Keratinocyte (primary cell): ENCODE data around the gene GRAMD4. TPM values are rescaled to one million over a fixed set of nuclear protein-coding genes. Genes with fewer than 3 reads are reported as not detected.

Experiments
- DNase-seq: peaks from one replicate; pipeline ENCODE4 v3.0.0-alpha.2; 2011; ENCODE audit warnings: low read depth, missing footprints, low spot score
- FAIRE-seq: peaks from 2 replicates; lab custom pipeline; 2011; peaks lifted over from hg19 to GRCh38; lab: Jason Lieb, UNC
- H2AFZ ChIP-seq: 2 replicates; pipeline ENCODE4 v1.6.0; 2012; ENCODE audit warnings: low read length, control low read depth, inconsistent platforms; ENCODE audit not compliant: control insufficient read depth
- H3K27ac ChIP-seq: 2 replicates; pipeline ENCODE4 v1.5.1; 2011; ENCODE audit warnings: low read length; ENCODE audit not compliant: control insufficient read depth, insufficient read depth
- H3K27me3 ChIP-seq: 3 replicates; pipeline ENCODE4 v1.6.0; 2011; ENCODE audit warnings: low read length; ENCODE audit not compliant: control insufficient read depth, insufficient read depth; ENCODE audit errors: extremely low read depth
- H3K36me3 ChIP-seq, 2 experiments: 2 replicates in 1 of 2; 3 replicates in 1 of 2; pipeline ENCODE4 v1.5.1; 2011; ENCODE audit warnings: low read length in 2 of 2, mild to moderate bottlenecking in 1 of 2; ENCODE audit not compliant: control insufficient read depth in 2 of 2, insufficient read depth in 2 of 2; ENCODE audit errors: extremely low read depth in 1 of 2
- H3K4me1 ChIP-seq: 3 replicates; pipeline ENCODE4 v1.5.1; 2011; ENCODE audit warnings: low read length; ENCODE audit not compliant: control insufficient read depth, insufficient read depth; ENCODE audit errors: extremely low read depth
- H3K4me2 ChIP-seq: 3 replicates; pipeline ENCODE4 v1.6.0; 2011; ENCODE audit warnings: low read depth, low read length; ENCODE audit not compliant: control insufficient read depth, insufficient read depth; ENCODE audit errors: extremely low read depth
- H3K4me3 ChIP-seq, 3 experiments: fragments of 200-600 bp in 1 of 3; sonication (generic) in 1 of 3; 2 replicates in 2 of 3; 3 replicates in 1 of 3; pipeline ENCODE4 v1.5.1; 2011 to 2016; ENCODE audit warnings: low read length in 3 of 3, mild to moderate bottlenecking in 3 of 3, control low read depth in 2 of 3, inconsistent platforms in 1 of 3, low read depth in 1 of 3, mixed read lengths in 1 of 3, mixed run types in 1 of 3, moderate library complexity in 1 of 3; ENCODE audit not compliant: control insufficient read depth in 2 of 3, insufficient read depth in 2 of 3; ENCODE audit errors: extremely low read depth in 1 of 3
- H3K79me2 ChIP-seq: 2 replicates; pipeline ENCODE4 v1.6.0; 2012; ENCODE audit warnings: low read length; ENCODE audit not compliant: control insufficient read depth, insufficient read depth
- H3K9ac ChIP-seq: 3 replicates; pipeline ENCODE4 v1.6.0; 2011; ENCODE audit warnings: low read length; ENCODE audit not compliant: control insufficient read depth, insufficient read depth; ENCODE audit errors: extremely low read depth
- H3K9me1 ChIP-seq: 3 replicates; pipeline ENCODE4 v1.6.0; 2011; ENCODE audit warnings: low read length; ENCODE audit not compliant: control insufficient read depth, insufficient read depth; ENCODE audit errors: extremely low read depth
- H3K9me3 ChIP-seq: 2 replicates; pipeline ENCODE4 v1.5.1; 2012; ENCODE audit warnings: low read depth, low read length; ENCODE audit not compliant: control insufficient read depth
- H4K20me1 ChIP-seq: 3 replicates; pipeline ENCODE4 v1.6.0; 2011; ENCODE audit warnings: low read length; ENCODE audit not compliant: control insufficient read depth, insufficient read depth; ENCODE audit errors: extremely low read depth
- CTCF ChIP-seq, 3 experiments: IDR thresholded peaks in 1 of 3; conservative IDR thresholded peaks in 1 of 3; optimal IDR thresholded peaks in 1 of 3; 2 replicates in 2 of 3; 3 replicates in 1 of 3; pipeline versions ENCODE3 to v1.5.1; 2011; ENCODE audit warnings: low read length in 3 of 3, mild to moderate bottlenecking in 3 of 3, moderate library complexity in 2 of 3, control low read depth in 1 of 3, inconsistent platforms in 1 of 3; ENCODE audit not compliant: insufficient read depth in 2 of 3; ENCODE audit errors: extremely low read depth in 1 of 3
- EZH2 ChIP-seq: IDR thresholded peaks from one replicate; pipeline ENCODE4 v1.6.1; 2012; ENCODE audit warnings: inconsistent platforms, mild to moderate bottlenecking, low read length, moderate library complexity
- dilution Hi-C: fragments of 300-500 bp; cut with MboI; formaldehyde crosslinking; loops from one replicate; pipeline ENCODE4 v1.7.0; 2020; ENCODE audit warnings: low sequenced_read_pairs; ENCODE audit not compliant: extremely low pct_ligation_motif_present
- polyA plus RNA-seq, 5 experiments: library from polyadenylated mRNA; depleted of rRNA in 3 of 5; stranded (reverse) in 3 of 5; stranded (forward) in 1 of 5; unstranded in 1 of 5; fragments of >200 nt; gene quantifications; 1 replicate in 1 of 5; 2 replicates in 3 of 5; 3 replicates in 1 of 5; pipeline versions ENCODE4 v1.2.1 to v1.2.3, GENCODE V29; 2011 to 2012; ENCODE audit warnings: missing spikeins in 2 of 5, low read depth in 1 of 5, low replicate concordance in 1 of 5

Gene GRAMD4
- polyA plus RNA-seq, 1 donor (not counting 4 experiments of a cell fraction or from before 2014, with no cell fraction given), result 17.3 TPM

- Histone ChIP-seq H3K36me3 (peaks cover 13% of the 10 kb centered on the region in 2 experiments), H4K20me1 (no peaks in the 10 kb centered on the region), H3K4me2 (no peak overlapping the region), H2AFZ (no peak overlapping the region), H3K4me3 (no peak overlapping the region), H3K27me3 (no peaks in the 10 kb centered on the region), H3K9me3 (no peaks in the 10 kb centered on the region), H3K4me1 (no peaks in the 10 kb centered on the region), H3K79me2 (no peaks in the 10 kb centered on the region), H3K27ac (no peak overlapping the region), H3K9me1 (no peaks in the 10 kb centered on the region), H3K9ac (no peak overlapping the region)
- no peak for FAIRE-seq
- TF ChIP-seq EZH2 (no peak), CTCF (optimal IDR thresholded peaks at IDR 0.05 in 1 of 3, IDR thresholded peaks at IDR 0.05 in 1 of 3, conservative IDR thresholded peaks at IDR 0.05 in 1 of 3; ENCODE audit: extremely low read depth in 1 of 3, insufficient read depth in 2 of 3, low read length in 3 of 3) (no peak)
- dilution Hi-C loops, result no loop called here
- DNase-seq, result no peak
Observed at GRCh38 chr22:46714550-46714949, 94.4 kb downstream of the GRAMD4 start.

DNA sequence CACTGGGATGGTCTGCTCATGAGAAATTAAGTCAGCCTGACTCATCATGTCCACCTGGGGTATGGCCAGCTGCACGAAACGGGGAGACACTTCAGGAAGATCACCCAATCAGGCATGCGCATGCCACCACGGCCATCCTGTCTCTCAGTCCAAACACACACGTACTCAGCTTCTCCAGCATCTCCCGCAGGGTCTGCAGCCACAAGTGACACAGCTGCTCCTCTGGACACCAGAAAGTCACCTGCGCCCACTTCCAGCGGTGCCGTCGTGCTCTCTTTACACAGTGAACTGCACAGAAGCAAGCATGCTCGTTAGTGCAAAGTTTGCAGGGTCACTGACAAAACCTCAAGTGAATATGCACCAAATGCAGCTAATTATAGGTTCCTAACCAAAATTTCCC is 99.7 kb downstream of the GRAMD4 start:
- H3K27me3 ChIP-seq, result no peaks in the 10 kb centered on the region
- no peak overlapping the region for H3K27ac ChIP-seq
- peaks cover 7 to 9% of the 10 kb centered on the region in 2 experiments for H3K36me3 ChIP-seq
- H4K20me1 ChIP-seq, result no peaks in the 10 kb centered on the region
- H3K79me2 ChIP-seq, result no peaks in the 10 kb centered on the region
- TF ChIP-seq EZH2 (no peak), CTCF (optimal IDR thresholded peaks at IDR 0.05 in 1 of 3, IDR thresholded peaks at IDR 0.05 in 1 of 3, conservative IDR thresholded peaks at IDR 0.05 in 1 of 3; ENCODE audit: extremely low read depth in 1 of 3, insufficient read depth in 2 of 3, low read length in 3 of 3) (no peak)
- H3K4me1 ChIP-seq, result peaks cover 7% of the 10 kb centered on the region
- no peaks in the 10 kb centered on the region for H3K9me3 ChIP-seq
- DNase-seq (no peak), FAIRE-seq (no peak)
- H3K9ac ChIP-seq, result no peak overlapping the region
- H3K4me3 ChIP-seq, result no peak overlapping the region
- no peak overlapping the region for H3K4me2 ChIP-seq
- no peak overlapping the region for H2AFZ ChIP-seq
- dilution Hi-C loops, result no loop called here
- H3K9me1 ChIP-seq, result no peaks in the 10 kb centered on the region
